HG03342 (cell line): ENCODE data around the gene ARHGEF19.
A peak's percentile ranks its signal among the peaks of the same experiment; 100 is the strongest.
"Not testable (repeated sequence)": the region's sequence is repeated elsewhere in the genome, so short reads cannot be mapped to it uniquely, and the experiment has no call there.

Source experiments
- ATAC-seq: cut with Tn5 transposase; IDR thresholded peaks from one replicate; pipeline ENCODE4 v1.9.1; 2021; ENCODE audit warnings: mild to moderate bottlenecking, moderate library complexity; ENCODE audit not compliant: unreplicated experiment

Gene ARHGEF19

GRCh38 chr1:16222716-16223115 lies 10.3 kb upstream of the ARHGEF19 start:
- ATAC-seq: not testable (repeated sequence)

GRCh38 chr1:16221499-16221898 lies 9.0 kb upstream of the ARHGEF19 start:
- ATAC-seq: no peak

- ATAC-seq: no peak
Measured at GRCh38 chr1:16219968-16220500, 7.6 kb upstream of the ARHGEF19 start.

- no peak for ATAC-seq
Measured at GRCh38 chr1:16218674-16219071, 6.2 kb upstream of the ARHGEF19 start.

- ATAC-seq: no peak
Measured at GRCh38 chr1:16218014-16218673, 5.7 kb upstream of the ARHGEF19 start.

GRCh38 chr1:16217061-16217785 lies 4.8 kb upstream of the ARHGEF19 start:
- peak; percentile 90 for ATAC-seq

GRCh38 chr1:16215882-16216753 lies 3.7 kb upstream of the ARHGEF19 start:
- ATAC-seq: peak; percentile 37

GRCh38 chr1:16215240-16215639 lies 2.8 kb upstream of the ARHGEF19 start:
- ATAC-seq: not testable (repeated sequence)

- ATAC-seq: not testable (repeated sequence)
Measured at GRCh38 chr1:16213544-16213943, 1.1 kb upstream of the ARHGEF19 start.

GRCh38 chr1:16213013-16213412 lies 561 bp upstream of the ARHGEF19 start:
- ATAC-seq: no peak

- ATAC-seq: no peak
Measured at GRCh38 chr1:16211824-16212223, 628 bp downstream of the ARHGEF19 start.

GRCh38 chr1:16210581-16210980 lies 1.9 kb downstream of the ARHGEF19 start:
- no peak for ATAC-seq

- ATAC-seq: no peak
Measured at GRCh38 chr1:16209847-16210407, 2.5 kb downstream of the ARHGEF19 start.

GRCh38 chr1:16209132-16209846 lies 3.2 kb downstream of the ARHGEF19 start:
- ATAC-seq: no peak

GRCh38 chr1:16208270-16208987 lies 4.0 kb downstream of the ARHGEF19 start:
- no peak for ATAC-seq

GRCh38 chr1:16207318-16208269 lies 4.9 kb downstream of the ARHGEF19 start:
- no peak for ATAC-seq

GRCh38 chr1:16206547-16207317 lies 5.7 kb downstream of the ARHGEF19 start:
- peak; percentile 69 for ATAC-seq
